Measurements from ENCODE around the gene CAMK2N1. TPM values are rescaled to one million over a fixed set of nuclear protein-coding genes. Genes with fewer than 3 reads are reported as not detected.

The CAMK2N1 gene
- total and polyA plus RNA-seq, 2 of the 8 experiments (the other 6 are each of a cell fraction or from before 2014, with no cell fraction given), result 2.3 to 5.6 TPM

- Histone ChIP-seq H3K4me3 (ENCODE audit: extremely low read depth in 1 of 4, insufficient read depth in 2 of 4, low read depth in 3 of 4, low read length in 4 of 4) (no peak overlapping the region), H4K5ac (ENCODE audit: insufficient read length, low read depth, low read length) (no peak overlapping the region), H3K27ac (ENCODE audit: low read depth, low read length) (no peak overlapping the region), H3K79me2 (ENCODE audit: control insufficient read depth in 1 of 2, insufficient read depth in 2 of 2, low read length in 2 of 2) (no peaks in the 10 kb centered on the region), H2AK5ac (ENCODE audit: low read depth, low read length) (no peak overlapping the region), H3K14ac (ENCODE audit: insufficient read length) (no peak overlapping the region), H3K4me2 (ENCODE audit: insufficient read depth in 1 of 2, low read depth in 2 of 2, low read length in 2 of 2) (no peak overlapping the region), H3K9me3 (ENCODE audit: insufficient read depth in 2 of 2, low read depth in 1 of 2, low read length in 1 of 2) (no peaks in the 10 kb centered on the region), H2BK20ac (ENCODE audit: low read length) (no peak overlapping the region), H4K8ac (ENCODE audit: extremely low read depth, insufficient read depth, low read length) (no peak overlapping the region), H3K56ac (replicated peaks; ENCODE audit: insufficient read length, low read depth, low read length) (no peak overlapping the region), H2BK120ac (replicated peaks; ENCODE audit: low read depth, low read length) (no peak overlapping the region), H2AFZ (ENCODE audit: low read length) (no peak overlapping the region), H4K91ac (replicated peaks; ENCODE audit: insufficient read length, low read length) (no peak overlapping the region), H3K18ac (ENCODE audit: extremely low read depth, low read length) (no peak overlapping the region; the same call in 1 of the 2 replicates), H2BK12ac (ENCODE audit: low read depth, low read length) (no peak overlapping the region), H2BK5ac (ENCODE audit: low read depth, low read length) (no peak overlapping the region), H3K27me3 (replicated peaks in 1 of 4; ENCODE audit: control insufficient read depth in 3 of 4, extremely low read depth in 1 of 4, insufficient read depth in 3 of 4, low read length in 3 of 4) (no peaks in the 10 kb centered on the region; a peak in 1 of 7 replicates), H3K4me1 (replicated peaks in 1 of 4; ENCODE audit: control insufficient read depth in 3 of 4, insufficient read depth in 4 of 4, low read length in 3 of 4) (peaks cover 2 to 15% (median 5%) of the 10 kb centered on the region in 4 experiments; a peak in 5 of 7 replicates), H3K36me3 (ENCODE audit: control insufficient read depth in 2 of 4, insufficient read depth in 4 of 4, low read length in 3 of 4) (no peaks in the 10 kb centered on the region), H4K20me1 (replicated peaks in 1 of 2; ENCODE audit: control insufficient read depth in 1 of 2, insufficient read depth in 2 of 2, low read length in 2 of 2) (no peaks in the 10 kb centered on the region), H2BK15ac (ENCODE audit: low read length) (no peak overlapping the region), H3K9ac (replicated peaks in 1 of 4; ENCODE audit: extremely low read depth in 1 of 4, low read depth in 3 of 4, low read length in 3 of 4) (no peak overlapping the region), H3K23ac (ENCODE audit: insufficient read length) (no peak overlapping the region), H3K23me2 (ENCODE audit: low read depth, low read length) (no peaks in the 10 kb centered on the region), H3K4ac (replicated peaks; ENCODE audit: insufficient read length, low read depth, low read length) (no peak overlapping the region), H3K79me1 (ENCODE audit: low read depth, low read length) (no peaks in the 10 kb centered on the region)
- ChIA-PET POLR2A (ENCODE audit: partially characterized antibody) (no interaction called here), CTCF (ENCODE audit: partially characterized antibody) (interaction anchor here (0.6 to 8.0 kb wide), 5 partner anchors 14 to 156 kb away, joined by 3 to 45 read pairs (median 3); no protein-coding TSS in a partner anchor)
- 91% methylated on average over 7 of the region's 7 CpGs; no CpG with 5 or more reads in 1 of the 2 experiments for WGBS, 2 experiments (ENCODE audit: extremely low coverage in 1 of 2, insufficient coverage in 1 of 2, insufficient read length in 1 of 2, insufficient replicate concordance in 2 of 2, low coverage in 1 of 2, low lambda C conversion rate in 2 of 2, missing lambda C conversion rate in 1 of 2)
- DNase-seq (ENCODE audit: low read depth in 1 of 2, low spot score in 2 of 2) (no peak), FAIRE-seq (no peak)
- peak in 1 of 2 experiments; percentile 23; a peak in 1 of 4 replicates for TF ChIP-seq HDAC2 (IDR thresholded peaks at IDR 0.05; ENCODE audit: borderline replicate concordance in 1 of 2, low read depth in 2 of 2, low read length in 2 of 2)
- no peak for TF ChIP-seq BCL11A (IDR thresholded peaks at IDR 0.05; ENCODE audit: low read depth in 2 of 2, low read length in 2 of 2)
Measured at GRCh38 chr1:20447794-20448193, 38.2 kb downstream of the CAMK2N1 start.

Measured in H1 (cell line).